Measurements from ENCODE around the gene IQCE.
"Not testable (repeated sequence)": the region's sequence is repeated elsewhere in the genome, so short reads cannot be mapped to it uniquely, and the experiment has no call there.

Gene IQCE

GRCh38 chr7:2532199-2532772 is 26.5 kb upstream of the IQCE start:
- not testable (repeated sequence) for DNase-seq (ENCODE audit: low spot score)

- not testable (repeated sequence) for DNase-seq (ENCODE audit: low spot score)
Observed at GRCh38 chr7:2532816-2533215, 26.0 kb upstream of the IQCE start.

- not testable (repeated sequence) for DNase-seq (ENCODE audit: low spot score)
Observed at GRCh38 chr7:2533566-2533965, 25.2 kb upstream of the IQCE start.

- DNase-seq (ENCODE audit: low spot score), result not testable (repeated sequence)
Observed at GRCh38 chr7:2534214-2534613, 24.6 kb upstream of the IQCE start.

GRCh38 chr7:2535872-2536627 is 22.7 kb upstream of the IQCE start:
- DNase-seq (ENCODE audit: low spot score), result not testable (repeated sequence)

GRCh38 chr7:2537981-2538851 is 20.6 kb upstream of the IQCE start:
- DNase-seq (ENCODE audit: low spot score), result no peak

- DNase-seq (ENCODE audit: low spot score), result no peak
Observed at GRCh38 chr7:2539031-2539911, 19.5 kb upstream of the IQCE start.

GRCh38 chr7:2540133-2540532 is 18.6 kb upstream of the IQCE start:
- DNase-seq (ENCODE audit: low spot score), result no peak

- no peak for DNase-seq (ENCODE audit: low spot score)
Observed at GRCh38 chr7:2540641-2541051, 18.1 kb upstream of the IQCE start.

- DNase-seq (ENCODE audit: low spot score), result no peak
Observed at GRCh38 chr7:2541291-2542010, 17.3 kb upstream of the IQCE start.

GRCh38 chr7:2542011-2542915 is 16.5 kb upstream of the IQCE start:
- DNase-seq (ENCODE audit: low spot score), result no peak

- no peak for DNase-seq (ENCODE audit: low spot score)
Observed at GRCh38 chr7:2542916-2543871, 15.6 kb upstream of the IQCE start.

GRCh38 chr7:2544541-2545188 is 14.1 kb upstream of the IQCE start:
- no peak for DNase-seq (ENCODE audit: low spot score)

- DNase-seq (ENCODE audit: low spot score), result no peak
Observed at GRCh38 chr7:2545746-2546425, 12.9 kb upstream of the IQCE start.

GRCh38 chr7:2546776-2547586 is 11.8 kb upstream of the IQCE start:
- no peak for DNase-seq (ENCODE audit: low spot score)

GRCh38 chr7:2551418-2551817 is 7.4 kb upstream of the IQCE start:
- DNase-seq (ENCODE audit: low spot score), result no peak

GRCh38 chr7:2553108-2553507 is 5.7 kb upstream of the IQCE start:
- DNase-seq (ENCODE audit: low spot score), result no peak

Measured in GM03348 (cell line).